Mesenchymal stem cell (in vitro differentiated cells and primary cell): Measurements from ENCODE around the gene POU2F2.

ENCODE experiments used
- DNase-seq: peaks from one replicate; pipeline ENCODE4 v3.0.0-alpha.2; 2013
- H2AFZ ChIP-seq: one replicate; pipeline ENCODE4 v1.6.1; 2013; ENCODE audit warnings: low read depth, mild to moderate bottlenecking, control low read depth, inconsistent platforms, low read length, moderate library complexity
- H2AK5ac ChIP-seq: 2 replicates; pipeline ENCODE4 v1.6.1; 2013; ENCODE audit warnings: low read length, moderate library complexity, mild to moderate bottlenecking, inconsistent platforms; ENCODE audit not compliant: severe bottlenecking
- H2BK120ac ChIP-seq: one replicate; pipeline ENCODE4 v1.6.1; 2013; ENCODE audit warnings: low read depth, mild to moderate bottlenecking, inconsistent platforms, low read length, moderate library complexity
- H2BK12ac ChIP-seq, 2 experiments: one replicate each; pipeline ENCODE4 v1.6.1; 2013; ENCODE audit warnings: inconsistent platforms in 2 of 2, low read length in 2 of 2, mild to moderate bottlenecking in 2 of 2, moderate library complexity in 2 of 2, control low read depth in 1 of 2
- H2BK15ac ChIP-seq: one replicate; pipeline ENCODE4 v1.6.1; 2013; ENCODE audit warnings: mild to moderate bottlenecking, low read depth, inconsistent platforms; ENCODE audit not compliant: poor library complexity, severe bottlenecking
- H2BK5ac ChIP-seq: 2 replicates; pipeline ENCODE4 v1.6.1; 2013; ENCODE audit warnings: low read depth, mild to moderate bottlenecking, low read length, control low read depth, inconsistent platforms; ENCODE audit not compliant: poor library complexity, severe bottlenecking
- H3K14ac ChIP-seq, 2 experiments: one replicate each; pipeline ENCODE4 v1.6.1; 2013; ENCODE audit warnings: inconsistent platforms in 2 of 2, low read length in 2 of 2, control low read depth in 1 of 2, mild to moderate bottlenecking in 1 of 2, moderate library complexity in 1 of 2
- H3K18ac ChIP-seq, 2 experiments: one replicate each; pipeline ENCODE4 v1.6.1; 2013; ENCODE audit warnings: inconsistent platforms in 2 of 2, low read length in 2 of 2, control low read depth in 1 of 2, low read depth in 1 of 2, mild to moderate bottlenecking in 1 of 2
- H3K23ac ChIP-seq, 2 experiments: one replicate each; pipeline ENCODE4 v1.6.1; 2013; ENCODE audit warnings: inconsistent platforms in 2 of 2, low read length in 2 of 2, mild to moderate bottlenecking in 2 of 2, moderate library complexity in 2 of 2, control low read depth in 1 of 2
- H3K27ac ChIP-seq: 2 replicates; pipeline ENCODE4 v1.5.1; 2013; ENCODE audit warnings: mild to moderate bottlenecking, moderate library complexity, low read length, control low read depth, inconsistent platforms; ENCODE audit not compliant: poor library complexity, severe bottlenecking
- H3K27me3 ChIP-seq, 2 experiments: 2 replicates each; pipeline versions ENCODE4 v1.6.1 to v1.7.0; 2013; ENCODE audit warnings: low read length in 2 of 2, mild to moderate bottlenecking in 2 of 2, moderate library complexity in 2 of 2, control low read depth in 1 of 2, inconsistent platforms in 1 of 2; ENCODE audit not compliant: control insufficient read depth in 1 of 2, insufficient read depth in 1 of 2
- H3K36me3 ChIP-seq, 2 experiments: 2 replicates each; pipeline versions ENCODE4 v1.6.1 to v1.7.0; 2013; ENCODE audit warnings: low read length in 2 of 2, control low read depth in 1 of 2, inconsistent platforms in 1 of 2, low read depth in 1 of 2, mild to moderate bottlenecking in 1 of 2; ENCODE audit not compliant: insufficient read depth in 2 of 2, control insufficient read depth in 1 of 2
- H3K4ac ChIP-seq, 2 experiments: one replicate each; pipeline ENCODE4 v1.6.1; 2013; ENCODE audit warnings: inconsistent platforms in 2 of 2, low read length in 2 of 2, mild to moderate bottlenecking in 2 of 2, moderate library complexity in 2 of 2, control low read depth in 1 of 2, low read depth in 1 of 2
- H3K4me1 ChIP-seq: 2 replicates; pipeline ENCODE4 v1.6.1; 2013; ENCODE audit warnings: low read depth, low read length, control low read depth; ENCODE audit not compliant: control insufficient read depth, insufficient read depth
- H3K4me2 ChIP-seq: 2 replicates; pipeline ENCODE4 v1.6.1; 2013; ENCODE audit warnings: low read length, mild to moderate bottlenecking, inconsistent platforms; ENCODE audit not compliant: poor library complexity, severe bottlenecking
- H3K4me3 ChIP-seq, 2 experiments: 2 replicates each; pipeline versions ENCODE4 v1.5.1 to v1.7.0; 2013; ENCODE audit warnings: low read length in 2 of 2, mild to moderate bottlenecking in 2 of 2, control low read depth in 1 of 2, low read depth in 1 of 2; ENCODE audit not compliant: insufficient read depth in 1 of 2
- H3K79me1 ChIP-seq: replicated peaks from 2 replicates; pipeline ENCODE4 v1.6.1; 2013; ENCODE audit warnings: mild to moderate bottlenecking, control low read depth, low read length, inconsistent platforms; ENCODE audit not compliant: poor library complexity, severe bottlenecking
- H3K9ac ChIP-seq: 2 replicates; pipeline ENCODE4 v1.7.0; 2013; ENCODE audit warnings: mild to moderate bottlenecking, low read length, moderate library complexity
- H3K9me3 ChIP-seq: 2 replicates; pipeline ENCODE4 v1.7.0; 2013; ENCODE audit warnings: mild to moderate bottlenecking, low read length; ENCODE audit not compliant: control insufficient read depth
- H4K8ac ChIP-seq: one replicate; pipeline ENCODE4 v1.6.1; 2013; ENCODE audit warnings: inconsistent platforms, mild to moderate bottlenecking, low read length, moderate library complexity
- H4K91ac ChIP-seq: one replicate; pipeline ENCODE4 v1.6.1; 2013; ENCODE audit warnings: mild to moderate bottlenecking, low read length, inconsistent platforms
- WGBS: methylation state at CpG from one replicate; pipeline ENCODE4 v1.1.7; 2013; ENCODE audit warnings: mixed read lengths; 5-methylcytosine and 5-hydroxymethylcytosine counted together

POU2F2 gene

GRCh38 chr19:42132851-42133528, 744 bp upstream of the POU2F2 start:
- Histone ChIP-seq H2AK5ac (peak overlapping the region; percentile 10), H2BK15ac (no peak overlapping the region), H3K4me3 (peak overlapping the region; percentile 44 to 79), H3K14ac (no peak overlapping the region), H3K36me3 (no peaks in the 10 kb centered on the region), H3K9me3 (no peaks in the 10 kb centered on the region), H2BK120ac (no peak overlapping the region), H4K91ac (no peak overlapping the region), H3K27me3 (no peaks in the 10 kb centered on the region), H4K8ac (no peak overlapping the region), H3K79me1 (peaks cover 2% of the 10 kb centered on the region), H3K9ac (peak overlapping the region; percentile 72), H3K18ac (no peak overlapping the region), H2AFZ (peak overlapping the region; percentile 73), H2BK12ac (peak overlapping the region in 1 of 2 experiments; percentile 3), H3K4ac (no peak overlapping the region), H3K27ac (no peak overlapping the region), H3K4me2 (peak overlapping the region; percentile 78), H2BK5ac (no peak overlapping the region), H3K23ac (no peak overlapping the region), H3K4me1 (peaks cover 35% of the 10 kb centered on the region)
- WGBS = 6% methylated on average over 44 of the region's 46 CpGs
- peak; percentile 53 for DNase-seq

- no peak for DNase-seq
- Histone ChIP-seq H2AK5ac (no peak overlapping the region), H3K4me1 (peaks cover 36% of the 10 kb centered on the region), H3K14ac (no peak overlapping the region), H4K8ac (no peak overlapping the region), H4K91ac (peak overlapping the region; percentile 1), H3K27ac (no peak overlapping the region), H3K4me3 (peak overlapping the region; percentile 40 to 79), H3K27me3 (no peaks in the 10 kb centered on the region), H3K4ac (peak overlapping the region in 1 of 2 experiments; percentile 28), H2AFZ (no peak overlapping the region), H2BK12ac (peak overlapping the region; percentile 32 to 42), H2BK120ac (no peak overlapping the region), H3K18ac (no peak overlapping the region), H3K9me3 (no peaks in the 10 kb centered on the region), H2BK15ac (peak overlapping the region; percentile 54), H3K79me1 (peaks cover 2% of the 10 kb centered on the region), H3K9ac (peak overlapping the region; percentile 72), H3K23ac (no peak overlapping the region), H3K36me3 (no peaks in the 10 kb centered on the region), H3K4me2 (peak overlapping the region; percentile 78), H2BK5ac (no peak overlapping the region)
- WGBS = 95% methylated on average over 4 of the region's 6 CpGs
These were observed 857 bp downstream of the POU2F2 start for GRCh38 chr19:42131149-42132029.

- Histone ChIP-seq H3K27me3 (no peaks in the 10 kb centered on the region), H3K14ac (no peak overlapping the region), H3K79me1 (peaks cover 2% of the 10 kb centered on the region), H3K9me3 (no peaks in the 10 kb centered on the region), H2BK120ac (no peak overlapping the region), H2BK15ac (no peak overlapping the region), H2AK5ac (no peak overlapping the region), H4K91ac (peak overlapping the region; percentile 25), H2AFZ (no peak overlapping the region), H3K4me1 (peaks cover 36% of the 10 kb centered on the region), H4K8ac (no peak overlapping the region), H2BK12ac (peak overlapping the region in 1 of 2 experiments; percentile 67), H3K27ac (no peak overlapping the region), H3K4ac (no peak overlapping the region), H3K9ac (peak overlapping the region; percentile 55), H3K18ac (no peak overlapping the region), H2BK5ac (no peak overlapping the region), H3K36me3 (no peaks in the 10 kb centered on the region), H3K23ac (no peak overlapping the region), H3K4me3 (peak overlapping the region in 1 of 2 experiments; percentile 66), H3K4me2 (no peak overlapping the region)
- DNase-seq = no peak
These were observed 2.0 kb downstream of the POU2F2 start for GRCh38 chr19:42130254-42130573.
